GM12872 (cell line): ENCODE results near the gene ASIC1.

Experiments
- CTCF ChIP-seq: IDR thresholded peaks from 3 replicates; pipeline ENCODE4 v1.5.1; 2011; ENCODE audit warnings: low read depth, mild to moderate bottlenecking, low read length, moderate library complexity; ENCODE audit not compliant: insufficient read depth

ASIC1 gene

GRCh38 chr12:50041962-50042361 is 15.4 kb upstream of the ASIC1 start:
- TF ChIP-seq CTCF, result no peak

- no peak for TF ChIP-seq CTCF
These were observed 14.7 kb upstream of the ASIC1 start for GRCh38 chr12:50042693-50043092.

GRCh38 chr12:50043308-50043707 is 14.1 kb upstream of the ASIC1 start:
- TF ChIP-seq CTCF, result no peak

GRCh38 chr12:50043854-50044253 is 13.5 kb upstream of the ASIC1 start:
- TF ChIP-seq CTCF, result no peak

GRCh38 chr12:50047693-50048250 is 9.6 kb upstream of the ASIC1 start:
- no peak for TF ChIP-seq CTCF

- TF ChIP-seq CTCF, result no peak
These were observed 7.9 kb upstream of the ASIC1 start for GRCh38 chr12:50049254-50050118.

GRCh38 chr12:50050119-50050385 is 7.3 kb upstream of the ASIC1 start:
- TF ChIP-seq CTCF, result no peak
